Jurkat, Clone E6-1 (cell line): ENCODE measurements around the gene RAPGEF2.

Experiments used
- DNase-seq: peaks from one replicate; pipeline ENCODE4 v3.0.0-alpha.2; 2011; ENCODE audit warnings: low read depth, low spot score
- H3K4me3 ChIP-seq: 2 replicates; pipeline ENCODE4 v1.5.1; 2011; ENCODE audit warnings: mild to moderate bottlenecking, low read length, control low read depth, moderate library complexity

RAPGEF2 gene

DNA sequence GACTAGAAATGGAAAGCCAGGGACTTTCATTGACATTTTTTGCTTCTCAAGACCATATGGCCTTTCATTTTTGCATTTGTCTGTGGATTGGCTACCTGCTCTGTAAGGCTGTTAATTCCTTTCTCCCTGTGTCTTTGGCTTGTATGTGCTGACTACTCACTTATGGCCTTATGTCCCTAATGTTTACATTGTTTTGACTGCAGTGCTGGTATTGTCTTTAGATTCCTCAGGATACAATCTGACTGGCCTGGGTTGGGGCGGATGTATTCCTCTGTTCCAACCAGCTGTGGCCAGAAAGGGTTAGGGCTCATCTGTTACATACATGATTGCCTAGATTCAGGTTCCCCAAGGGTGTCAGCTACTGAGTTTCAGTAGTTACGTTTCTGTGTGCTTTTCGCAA, 108.1 kb downstream of the RAPGEF2 start:
- no peak overlapping the region for H3K4me3 ChIP-seq
- no peak for DNase-seq

GRCh38 chr4:159212675-159213293, 109.9 kb downstream of the RAPGEF2 start:
- H3K4me3 ChIP-seq = no peak overlapping the region
- no peak for DNase-seq

DNA sequence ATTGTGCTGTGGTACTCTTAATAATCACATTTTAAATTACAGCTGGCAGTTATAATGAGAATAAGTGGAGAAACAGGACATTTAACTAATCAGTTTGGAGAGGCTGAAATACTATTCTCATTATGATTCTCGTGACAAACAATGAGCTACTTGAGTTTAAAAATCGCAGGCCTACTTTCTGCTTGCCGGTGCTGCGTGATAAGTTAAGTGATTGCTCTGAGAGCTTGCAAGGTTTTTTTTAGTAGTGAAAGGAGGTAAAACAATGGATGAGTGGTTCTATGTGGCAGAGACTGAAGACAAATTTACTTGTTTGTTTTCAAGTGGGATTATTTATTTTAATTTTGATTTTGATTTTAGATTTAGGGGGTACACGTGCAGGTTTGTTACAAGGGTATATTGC, 114.0 kb downstream of the RAPGEF2 start:
- no peak for DNase-seq

GRCh38 chr4:159219862-159220261, 117.0 kb downstream of the RAPGEF2 start:
- DNase-seq = no peak
- H3K4me3 ChIP-seq = no peak overlapping the region

More for the DNA sequence above, 114.0 kb downstream of the RAPGEF2 start:
- no peak overlapping the region for H3K4me3 ChIP-seq

GRCh38 chr4:159220353-159220752, 117.5 kb downstream of the RAPGEF2 start:
- no peak overlapping the region for H3K4me3 ChIP-seq
- DNase-seq = no peak

- no peak overlapping the region for H3K4me3 ChIP-seq
- no peak for DNase-seq
Measured at GRCh38 chr4:159221280-159221679, 118.4 kb downstream of the RAPGEF2 start.

DNA sequence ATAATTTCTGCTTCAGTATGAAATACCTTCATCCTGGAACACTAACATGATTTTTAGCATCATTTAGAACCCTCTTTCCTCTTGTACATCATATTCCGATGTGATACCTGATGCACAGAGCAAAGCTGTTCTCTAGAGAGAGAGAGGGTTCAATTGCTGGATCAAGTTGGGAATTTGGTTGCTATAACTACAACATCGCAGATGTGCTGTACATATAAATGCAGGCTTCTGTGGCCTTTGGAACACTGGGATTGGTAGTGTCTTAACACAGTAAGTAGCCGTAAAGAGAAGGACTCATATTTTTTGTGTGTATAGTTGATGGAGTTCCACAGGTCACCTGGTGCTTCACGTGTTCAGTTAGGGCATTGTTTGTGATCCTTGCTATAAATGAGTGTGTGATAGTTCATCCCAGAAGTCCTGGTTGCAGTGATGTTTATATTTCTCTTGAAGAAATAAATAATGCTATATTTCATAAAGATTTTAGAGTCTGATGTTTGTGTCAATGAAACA, 119.2 kb downstream of the RAPGEF2 start:
- DNase-seq = no peak
- H3K4me3 ChIP-seq = no peak overlapping the region

DNA sequence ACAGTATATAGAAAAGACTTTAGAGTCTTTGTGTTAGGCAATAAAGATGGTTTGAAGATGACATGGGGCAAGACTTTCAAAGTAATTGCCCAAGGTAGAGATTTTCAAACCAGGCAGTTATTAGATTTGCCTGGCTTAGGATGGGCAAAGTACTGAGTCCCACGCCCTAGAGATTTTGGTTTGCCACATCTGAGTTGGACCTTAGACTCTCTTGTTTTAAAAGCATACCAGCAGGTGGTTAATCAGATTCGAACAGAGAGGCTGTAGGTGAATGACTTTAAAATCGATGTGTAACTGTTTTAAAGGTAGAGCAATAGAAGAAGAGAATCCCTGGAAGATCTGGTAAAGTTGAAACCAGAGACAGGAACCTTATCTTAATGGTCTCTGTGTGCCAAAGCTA, 121.5 kb downstream of the RAPGEF2 start:
- DNase-seq = no peak
- no peak overlapping the region for H3K4me3 ChIP-seq

GRCh38 chr4:159227378-159227777, 124.5 kb downstream of the RAPGEF2 start:
- no peak overlapping the region for H3K4me3 ChIP-seq
- no peak for DNase-seq

DNA sequence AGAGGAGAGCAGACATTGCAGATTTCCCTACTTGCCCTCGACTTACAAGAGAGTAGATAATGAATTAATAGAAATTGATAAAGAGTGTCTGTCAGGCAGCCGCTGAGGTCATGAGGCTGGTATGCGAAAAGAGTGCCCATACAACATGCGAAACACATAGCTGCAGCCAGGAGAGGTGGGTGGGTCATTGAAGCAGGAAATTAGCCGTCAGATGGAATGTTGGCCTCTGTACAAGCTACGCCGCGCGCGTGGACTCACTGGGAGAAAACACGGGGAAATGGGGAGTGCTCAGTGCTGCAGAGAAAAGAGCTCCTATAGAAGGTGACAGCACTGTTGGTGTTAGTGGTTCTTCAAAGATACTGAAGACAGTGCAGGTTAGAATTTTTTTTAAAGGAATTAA, 125.1 kb downstream of the RAPGEF2 start:
- no peak for DNase-seq
- H3K4me3 ChIP-seq = no peak overlapping the region

GRCh38 chr4:159229164-159229563, 126.3 kb downstream of the RAPGEF2 start:
- no peak overlapping the region for H3K4me3 ChIP-seq
- DNase-seq = no peak

DNA sequence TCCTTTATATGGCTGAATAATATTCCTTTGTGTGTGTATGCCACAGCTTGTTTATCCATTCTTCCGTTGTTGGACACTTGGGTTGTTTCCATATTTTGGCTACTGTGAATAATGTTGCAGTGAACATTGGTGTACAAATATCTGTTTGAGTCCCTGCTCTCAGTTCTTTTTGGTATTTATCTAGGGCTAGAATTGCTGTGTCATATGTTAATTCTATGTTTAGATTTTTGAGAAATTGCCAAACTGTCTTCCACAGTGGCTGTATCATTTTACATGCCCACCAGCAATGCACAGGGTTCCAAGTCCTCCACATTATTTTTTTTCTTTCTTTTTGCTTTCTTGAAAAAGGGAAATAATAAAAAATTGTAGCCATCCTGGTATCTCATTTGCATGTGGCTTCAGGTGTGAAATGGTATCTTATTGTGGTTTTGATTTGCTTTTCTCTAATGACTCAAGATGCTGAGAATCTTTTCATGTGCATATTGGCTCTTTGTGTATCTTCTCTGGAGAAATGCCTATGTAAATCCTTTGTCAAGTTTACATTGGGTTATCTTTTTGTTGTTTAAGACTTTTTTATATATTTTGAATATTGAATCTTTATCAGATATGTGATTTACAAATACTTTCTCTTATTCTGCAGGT, 129.7 kb downstream of the RAPGEF2 start:
- H3K4me3 ChIP-seq = no peak overlapping the region
- DNase-seq = no peak

DNA sequence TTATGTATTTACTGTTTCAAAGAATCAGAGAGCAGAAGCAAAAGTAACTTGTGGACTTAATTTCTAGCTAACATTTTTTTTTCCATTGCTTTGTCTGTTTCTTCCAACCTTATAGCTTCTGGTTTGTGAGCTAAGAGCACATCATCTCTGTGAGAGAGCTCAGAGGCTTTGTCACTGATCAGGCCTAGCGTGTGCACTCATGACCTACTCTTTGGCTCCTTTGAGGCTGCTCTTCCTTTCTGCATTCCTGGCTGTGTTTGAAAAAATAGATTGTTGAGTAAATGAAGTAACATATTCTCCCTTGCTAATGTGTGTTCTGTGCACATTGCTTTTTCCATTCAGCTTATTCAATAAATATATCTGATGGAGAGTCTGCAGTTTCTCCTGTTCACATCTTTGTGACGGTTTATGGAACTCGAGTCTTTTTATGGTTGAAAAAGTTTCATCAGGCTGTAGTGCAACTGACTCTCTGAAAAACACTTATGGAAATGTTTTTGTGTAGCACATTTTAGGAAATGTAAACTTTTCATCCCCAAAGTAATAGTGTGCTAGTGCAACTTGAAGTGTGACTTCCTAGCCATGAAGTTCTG, 133.0 kb downstream of the RAPGEF2 start:
- no peak overlapping the region for H3K4me3 ChIP-seq
- DNase-seq = no peak

DNA sequence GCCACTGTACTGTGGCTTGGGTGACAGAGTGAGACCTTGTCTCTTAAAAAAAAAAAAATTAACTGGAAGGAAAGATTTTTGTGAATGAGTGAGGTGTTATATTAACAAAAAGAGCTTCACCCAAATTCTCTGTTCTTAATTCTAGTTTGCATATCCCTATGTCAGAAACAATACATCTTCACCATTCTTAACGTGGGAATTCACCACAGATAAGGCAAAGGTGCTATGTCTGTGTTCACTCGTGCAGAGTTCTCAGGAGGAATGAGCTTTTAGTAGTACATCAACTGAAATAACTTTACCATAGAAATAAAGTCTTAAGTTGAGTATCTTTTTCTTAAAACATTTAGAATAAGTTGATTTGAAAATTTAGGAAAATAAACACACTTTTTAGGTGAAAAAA, 135.1 kb downstream of the RAPGEF2 start:
- DNase-seq = no peak
- no peak overlapping the region for H3K4me3 ChIP-seq

- DNase-seq = no peak
- no peak overlapping the region for H3K4me3 ChIP-seq
Measured at GRCh38 chr4:159238631-159239030, 135.8 kb downstream of the RAPGEF2 start.

GRCh38 chr4:159239629-159240028, 136.8 kb downstream of the RAPGEF2 start:
- DNase-seq = no peak

DNA sequence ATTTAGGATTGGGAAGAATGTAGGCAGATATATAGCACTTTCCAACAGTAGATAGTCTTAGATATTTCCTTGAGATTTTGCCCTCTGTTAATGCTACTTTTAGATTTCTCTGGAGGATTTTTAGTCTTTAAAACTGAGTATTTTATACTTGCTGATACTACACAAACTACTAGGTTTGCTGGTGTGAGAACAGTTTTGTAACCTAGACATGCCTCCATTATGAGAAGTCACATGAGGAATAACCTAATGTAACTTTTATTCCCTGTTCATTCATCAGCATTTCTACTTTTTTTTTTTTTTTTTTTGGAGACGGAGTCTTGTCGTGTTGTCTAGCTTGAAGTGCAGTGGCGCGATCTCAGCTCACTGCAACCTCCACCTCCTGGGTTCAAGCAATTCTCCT, 137.2 kb downstream of the RAPGEF2 start:
- no peak overlapping the region for H3K4me3 ChIP-seq
- no peak for DNase-seq

More at GRCh38 chr4:159239629-159240028, 136.8 kb downstream of the RAPGEF2 start:
- H3K4me3 ChIP-seq = no peak overlapping the region

- no peak overlapping the region for H3K4me3 ChIP-seq
- no peak for DNase-seq
Measured at GRCh38 chr4:159240687-159241086, 137.8 kb downstream of the RAPGEF2 start.

DNA sequence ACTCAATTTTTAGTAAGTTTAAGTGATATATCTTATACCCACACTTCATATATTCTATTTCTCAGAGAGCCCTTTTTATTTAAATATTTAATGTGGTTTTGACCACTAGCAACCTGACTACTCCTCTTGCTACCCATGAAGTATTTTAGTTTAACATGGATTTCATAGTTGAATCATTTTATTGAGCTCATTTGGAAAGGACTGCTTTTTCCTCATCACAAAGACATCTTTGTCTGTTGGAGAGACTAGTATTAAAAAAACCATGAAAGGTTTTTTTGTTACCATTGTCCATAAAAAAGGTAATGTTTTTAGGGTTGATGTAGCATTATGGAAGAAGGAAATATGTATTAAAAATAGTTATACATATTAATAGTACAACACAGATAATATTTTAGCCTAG, 139.5 kb downstream of the RAPGEF2 start:
- H3K4me3 ChIP-seq = no peak overlapping the region
- no peak for DNase-seq

GRCh38 chr4:159248384-159249178, 145.7 kb downstream of the RAPGEF2 start:
- DNase-seq = no peak
- no peak overlapping the region for H3K4me3 ChIP-seq
